ENCODE data around the gene ACY1. TPM values are rescaled to one million over a fixed set of nuclear protein-coding genes. Genes with fewer than 3 reads are reported as not detected.

Gene ACY1
- total RNA-seq, 3 donors from 2014 or later = 40.0 to 49.2 (median 46.4) TPM

DNA sequence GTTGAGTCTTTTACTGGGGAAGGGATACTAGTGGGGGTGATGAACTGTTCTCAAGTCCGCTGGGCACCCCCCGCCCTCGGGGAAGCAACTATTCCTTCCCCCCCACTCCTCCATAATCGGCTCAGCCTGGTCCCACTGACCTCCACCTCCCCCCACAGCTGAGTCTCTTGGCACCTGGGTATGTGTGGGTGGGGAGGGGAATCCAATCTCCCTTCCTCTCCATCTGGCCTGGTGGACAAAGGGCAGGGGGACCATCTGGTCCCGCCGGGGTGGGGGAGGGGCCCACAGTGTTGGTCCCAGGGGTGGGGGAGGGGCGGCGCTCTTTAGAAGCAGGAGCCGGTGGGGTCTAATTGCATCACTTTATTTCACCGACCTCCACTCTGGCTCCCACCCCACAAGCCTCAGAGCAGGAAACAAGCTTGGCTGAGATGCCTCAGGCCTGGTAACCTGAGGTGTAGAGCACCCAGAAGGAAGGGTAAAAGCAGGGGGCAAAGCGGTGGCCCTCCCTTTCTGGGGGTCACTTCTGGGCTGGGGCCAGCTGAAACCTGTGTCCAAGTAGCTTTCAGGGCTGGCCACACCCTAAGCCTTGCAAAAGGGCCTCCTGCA is 15.1 kb upstream of the ACY1 start:
- TF ChIP-seq POLR2AphosphoS5 (IDR thresholded peaks at IDR 0.05) (no peak), POLR2A (IDR thresholded peaks at IDR 0.05) (no peak)
- TF ChIP-seq, protein P1, sequence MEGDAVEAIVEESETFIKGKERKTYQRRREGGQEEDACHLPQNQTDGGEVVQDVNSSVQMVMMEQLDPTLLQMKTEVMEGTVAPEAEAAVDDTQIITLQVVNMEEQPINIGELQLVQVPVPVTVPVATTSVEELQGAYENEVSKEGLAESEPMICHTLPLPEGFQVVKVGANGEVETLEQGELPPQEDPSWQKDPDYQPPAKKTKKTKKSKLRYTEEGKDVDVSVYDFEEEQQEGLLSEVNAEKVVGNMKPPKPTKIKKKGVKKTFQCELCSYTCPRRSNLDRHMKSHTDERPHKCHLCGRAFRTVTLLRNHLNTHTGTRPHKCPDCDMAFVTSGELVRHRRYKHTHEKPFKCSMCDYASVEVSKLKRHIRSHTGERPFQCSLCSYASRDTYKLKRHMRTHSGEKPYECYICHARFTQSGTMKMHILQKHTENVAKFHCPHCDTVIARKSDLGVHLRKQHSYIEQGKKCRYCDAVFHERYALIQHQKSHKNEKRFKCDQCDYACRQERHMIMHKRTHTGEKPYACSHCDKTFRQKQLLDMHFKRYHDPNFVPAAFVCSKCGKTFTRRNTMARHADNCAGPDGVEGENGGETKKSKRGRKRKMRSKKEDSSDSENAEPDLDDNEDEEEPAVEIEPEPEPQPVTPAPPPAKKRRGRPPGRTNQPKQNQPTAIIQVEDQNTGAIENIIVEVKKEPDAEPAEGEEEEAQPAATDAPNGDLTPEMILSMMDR (IDR thresholded peaks at IDR 0.05) = no peak
- Histone ChIP-seq H3K27me3 (no peaks in the 10 kb centered on the region), H3K36me3 (no peaks in the 10 kb centered on the region), H3K4me3 (peak overlapping the region; percentile 63 to 92 (median 74)), H3K27ac (peak overlapping the region; percentile 92 to 97), H3K4me1 (peaks cover 15 to 20% of the 10 kb centered on the region in 2 donors), H3K9me3 (no peaks in the 10 kb centered on the region)
- intact Hi-C loops (cut with DNase I; ENCODE audit: low total_unique reads) = no loop called here
- DNase-seq (ENCODE audit: low spot score in 2 of 2) = no peak

- H3K27ac ChIP-seq = peak overlapping the region in 1 of 2 donors; percentile 19
- DNase-seq (ENCODE audit: low spot score in 2 of 2) = no peak
- H3K4me3 ChIP-seq = no peak overlapping the region
- TF ChIP-seq, protein P1 (IDR thresholded peaks at IDR 0.05) = no peak
- TF ChIP-seq POLR2A (IDR thresholded peaks at IDR 0.05) (no peak), POLR2AphosphoS5 (IDR thresholded peaks at IDR 0.05) (no peak)
- H3K36me3 ChIP-seq = no peaks in the 10 kb centered on the region
- intact Hi-C loops (cut with DNase I; ENCODE audit: low total_unique reads) = no loop called here
- no peaks in the 10 kb centered on the region for H3K27me3 ChIP-seq
- no peaks in the 10 kb centered on the region for H3K9me3 ChIP-seq
- H3K4me1 ChIP-seq = peaks cover 16 to 20% of the 10 kb centered on the region in 2 donors
These were observed 14.3 kb upstream of the ACY1 start for GRCh38 chr3:51968883-51969678.

DNA sequence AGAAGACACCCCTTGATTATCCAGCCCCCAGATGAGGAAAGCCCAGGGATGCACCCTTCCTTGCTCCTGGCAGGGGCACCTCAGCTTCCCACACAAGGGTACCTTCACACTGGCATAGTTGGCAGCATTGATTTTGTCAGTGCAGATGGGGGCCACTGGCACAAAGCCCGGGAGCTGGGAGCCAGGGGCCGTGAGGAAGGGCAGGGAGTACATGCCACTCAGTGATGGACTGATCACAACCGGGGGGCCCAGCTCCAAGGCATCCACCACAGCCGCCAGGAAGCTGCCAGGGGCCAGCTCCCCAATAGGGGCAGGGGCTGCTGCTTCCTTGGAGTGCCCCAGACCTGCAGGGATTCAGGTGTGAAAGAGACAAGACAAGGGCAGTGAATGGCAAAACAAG is 13.5 kb upstream of the ACY1 start:
- H3K9me3 ChIP-seq = no peaks in the 10 kb centered on the region
- H3K4me3 ChIP-seq = no peak overlapping the region
- intact Hi-C loops (cut with DNase I; ENCODE audit: low total_unique reads) = no loop called here
- H3K27me3 ChIP-seq = no peaks in the 10 kb centered on the region
- TF ChIP-seq POLR2A (IDR thresholded peaks at IDR 0.05) = no peak
- TF ChIP-seq, protein P1 (IDR thresholded peaks at IDR 0.05) = no peak
- peaks cover 22 to 27% of the 10 kb centered on the region in 2 donors for H3K4me1 ChIP-seq
- H3K36me3 ChIP-seq = no peaks in the 10 kb centered on the region
- H3K27ac ChIP-seq = no peak overlapping the region
- DNase-seq (ENCODE audit: low spot score in 2 of 2) = no peak

DNA sequence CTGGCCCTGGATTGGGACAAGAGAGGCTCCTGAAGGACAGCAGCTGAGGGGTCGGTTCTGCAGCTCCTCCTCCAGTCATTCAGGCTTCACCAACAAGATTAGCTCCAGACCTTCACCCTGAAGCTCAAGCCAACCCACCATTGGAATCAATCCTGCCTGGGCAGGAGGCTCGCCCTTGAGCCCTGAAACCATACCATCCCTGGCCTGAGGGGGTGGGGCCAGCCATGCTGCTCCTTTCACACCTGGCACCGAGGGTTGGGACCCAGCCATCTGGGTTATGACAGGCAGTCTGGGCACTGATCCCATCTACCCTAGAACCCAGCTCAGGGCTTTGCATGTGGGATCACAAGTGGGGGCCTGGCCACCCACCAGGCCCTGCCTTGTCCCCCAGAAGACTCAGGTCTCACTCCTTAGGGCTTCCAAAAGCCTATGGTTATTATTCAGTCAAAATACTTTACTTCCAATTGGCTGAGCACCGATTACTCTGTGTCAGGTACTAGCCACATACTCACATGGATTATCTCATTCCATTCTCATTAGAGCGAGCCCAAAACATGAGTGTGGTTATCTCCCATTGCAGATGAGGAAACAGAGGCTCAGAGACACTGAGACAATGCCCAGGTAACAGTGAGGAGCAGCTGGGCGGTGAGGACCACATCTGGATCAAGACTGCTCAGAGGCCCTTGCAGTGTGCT is 12.6 kb upstream of the ACY1 start:
- TF ChIP-seq POLR2AphosphoS5 (IDR thresholded peaks at IDR 0.05) (no peak), POLR2A (IDR thresholded peaks at IDR 0.05) (no peak)
- TF ChIP-seq, protein P1 (IDR thresholded peaks at IDR 0.05) = no peak
- no peak for DNase-seq (ENCODE audit: low spot score in 2 of 2)
- intact Hi-C loops (cut with DNase I; ENCODE audit: low total_unique reads) = no loop called here
- H3K9me3 ChIP-seq = no peaks in the 10 kb centered on the region
- H3K4me3 ChIP-seq = no peak overlapping the region
- H3K27me3 ChIP-seq = no peaks in the 10 kb centered on the region
- H3K36me3 ChIP-seq = no peaks in the 10 kb centered on the region
- H3K4me1 ChIP-seq = peaks cover 22 to 26% of the 10 kb centered on the region in 2 donors
- H3K27ac ChIP-seq = peak overlapping the region; percentile 29 to 61

- Histone ChIP-seq H3K4me1 (peaks cover 16 to 20% of the 10 kb centered on the region in 2 donors), H3K27me3 (no peaks in the 10 kb centered on the region), H3K9me3 (no peaks in the 10 kb centered on the region), H3K36me3 (no peaks in the 10 kb centered on the region), H3K27ac (peak overlapping the region; percentile 29 to 61), H3K4me3 (no peak overlapping the region)
- TF ChIP-seq, protein P1 (IDR thresholded peaks at IDR 0.05) = no peak
- TF ChIP-seq POLR2AphosphoS5 (IDR thresholded peaks at IDR 0.05) = no peak
- no peak for TF ChIP-seq POLR2A (IDR thresholded peaks at IDR 0.05)
- no peak for DNase-seq (ENCODE audit: low spot score in 2 of 2)
- intact Hi-C loops (cut with DNase I; ENCODE audit: low total_unique reads) = no loop called here
These were observed 12.0 kb upstream of the ACY1 start for GRCh38 chr3:51971350-51971749.

Data from breast epithelium (tissue), 4 donors.